Stimulated activated CD4-positive, alpha-beta T cell treated with anti-CD3 and anti-CD28 coated beads, Interleukin-1b, Interleukin-23, amount 100 ng/mL, for 4 hours (primary cell): Measurements from ENCODE around the gene KRT15.

ENCODE experiments used
- DNase-seq, 2 donors: peaks; one replicate each; pipeline ENCODE4 v3.0.0-alpha.2; 2020; ENCODE audit warnings: low read depth in 2 of 2

Gene KRT15

GRCh38 chr17:41524261-41524660 lies 5.6 kb upstream of the KRT15 start:
- DNase-seq = no peak

- no peak for DNase-seq
Measured at GRCh38 chr17:41523787-41524186, 5.1 kb upstream of the KRT15 start.

DNA sequence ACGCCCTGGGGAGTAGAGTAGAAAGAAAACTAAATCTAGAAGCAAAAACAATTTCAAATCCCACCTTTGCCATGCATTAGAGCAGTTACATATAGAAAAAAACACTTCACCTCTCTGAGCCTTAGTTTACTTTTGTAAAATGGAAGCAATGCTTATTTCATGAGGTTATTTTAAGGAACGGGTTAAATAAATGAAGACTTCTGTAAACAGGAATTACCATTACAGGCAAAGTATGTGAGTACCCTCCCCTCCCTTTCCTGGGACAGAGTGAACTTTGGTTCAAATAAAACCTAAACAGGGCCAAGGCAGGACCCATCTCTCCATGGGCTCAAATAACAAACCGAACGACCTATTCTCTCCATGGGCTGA lies 4.5 kb upstream of the KRT15 start:
- no peak for DNase-seq

DNA sequence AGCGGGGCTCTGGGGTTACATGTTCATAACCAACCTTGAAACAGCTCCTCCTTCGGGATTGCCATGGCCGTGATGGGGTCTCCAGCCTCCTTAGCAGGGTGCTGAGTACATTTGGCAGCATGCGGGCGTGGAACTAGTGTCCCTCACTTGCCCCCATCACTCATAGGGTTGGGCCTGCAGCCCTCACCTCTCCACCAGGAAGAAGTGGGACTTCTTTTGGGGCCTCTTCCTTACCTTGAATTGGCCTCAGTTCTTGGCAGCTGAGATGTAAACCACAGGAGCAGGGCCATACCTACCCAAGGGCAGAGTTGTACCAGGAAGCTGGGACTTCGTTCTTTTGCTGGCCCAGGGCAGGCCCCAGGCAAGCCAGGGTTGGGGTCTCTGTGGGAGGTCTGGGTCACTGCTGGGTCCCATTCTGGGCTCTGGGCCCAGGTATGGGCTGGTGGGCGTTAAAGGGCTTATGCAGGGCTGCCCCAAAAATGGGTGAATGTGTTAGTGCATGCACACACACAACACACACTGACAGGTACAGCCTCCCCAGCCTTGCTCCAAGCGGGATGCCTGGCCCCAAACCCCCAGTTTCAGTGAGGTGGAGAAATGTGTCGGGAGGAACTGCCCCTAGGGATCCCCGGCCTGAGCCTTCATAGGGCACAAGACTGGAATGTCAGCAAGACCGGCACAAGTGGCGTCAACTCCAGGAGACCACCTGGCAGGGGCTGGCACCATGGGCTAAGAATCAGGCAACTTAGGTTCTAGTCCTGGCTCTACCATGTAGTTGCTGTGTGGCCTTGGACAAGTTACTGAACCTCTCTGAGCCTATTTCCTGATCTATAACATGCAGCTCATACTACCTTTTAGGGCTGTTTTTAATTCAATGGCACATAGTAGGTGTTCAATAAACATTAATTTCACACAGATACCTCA lies 3.9 kb upstream of the KRT15 start:
- DNase-seq = no peak

DNA sequence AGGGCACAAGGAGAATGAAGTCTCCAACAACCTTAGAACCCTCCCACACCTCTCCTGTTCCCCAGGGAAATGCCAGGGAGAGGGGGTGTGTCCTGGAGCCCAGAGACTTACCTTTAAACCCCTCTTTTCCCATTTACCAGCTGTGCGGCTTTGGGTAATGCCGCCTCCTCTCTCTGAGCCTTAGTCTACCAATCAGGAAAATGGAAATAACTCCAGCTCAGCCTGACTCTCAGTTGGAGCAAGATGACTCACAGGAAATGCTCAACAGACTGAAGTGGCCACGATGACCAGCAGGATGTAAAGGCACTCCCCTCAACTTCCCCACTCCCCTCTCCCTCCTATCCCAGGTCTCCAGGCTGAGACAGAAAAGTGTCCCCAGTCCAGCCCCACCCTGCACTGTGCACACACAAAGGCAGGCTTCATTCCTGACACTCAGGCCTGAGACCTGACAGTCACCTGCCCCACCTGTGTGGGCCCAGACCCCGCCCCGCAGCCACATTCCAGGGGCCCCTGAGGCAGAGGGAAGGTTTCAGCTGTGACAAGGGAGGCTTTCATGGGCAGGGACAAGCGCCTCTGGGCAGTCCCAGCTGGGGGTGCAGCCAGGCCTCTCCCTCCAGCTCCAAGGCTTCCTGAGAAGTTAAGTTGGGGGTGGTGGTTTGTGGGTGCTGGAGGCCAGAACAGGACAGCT lies 3.0 kb upstream of the KRT15 start:
- no peak for DNase-seq

DNA sequence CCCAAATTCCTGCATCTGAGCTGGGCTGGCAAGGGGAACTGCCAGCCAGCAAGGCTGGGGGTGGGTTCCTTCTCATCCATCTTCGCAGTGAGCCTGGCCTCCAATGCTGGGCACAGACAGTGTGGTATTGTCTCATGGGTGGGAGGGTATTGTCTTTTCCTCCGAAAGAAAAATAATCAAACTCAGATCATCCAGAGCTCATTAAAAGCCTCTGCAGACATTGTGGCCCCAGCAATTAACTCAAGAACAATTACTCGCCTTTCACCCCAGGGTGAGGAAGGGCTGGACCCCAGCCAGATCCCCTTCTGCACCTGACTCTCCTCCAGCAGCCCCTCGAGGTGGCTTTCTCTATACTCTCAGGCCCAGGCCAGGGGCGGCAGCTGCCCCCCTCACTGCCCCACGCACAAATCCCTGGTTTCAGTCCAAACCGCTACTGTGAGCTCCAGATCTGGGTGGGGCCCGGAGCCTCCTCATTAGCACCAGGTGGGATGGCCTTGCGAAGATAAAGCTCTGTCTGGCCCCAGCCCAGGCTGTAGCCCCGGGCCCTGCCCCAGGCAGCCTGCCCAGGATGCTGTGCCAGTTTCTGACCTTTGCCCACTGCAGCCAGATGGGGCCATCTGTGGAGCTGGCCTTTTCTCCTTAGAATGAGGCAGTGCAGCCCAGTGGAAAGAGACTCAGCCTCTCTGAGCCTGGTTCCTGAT lies 2.3 kb upstream of the KRT15 start:
- no peak for DNase-seq

GRCh38 chr17:41519501-41520224 lies 973 bp upstream of the KRT15 start:
- DNase-seq = no peak

DNA sequence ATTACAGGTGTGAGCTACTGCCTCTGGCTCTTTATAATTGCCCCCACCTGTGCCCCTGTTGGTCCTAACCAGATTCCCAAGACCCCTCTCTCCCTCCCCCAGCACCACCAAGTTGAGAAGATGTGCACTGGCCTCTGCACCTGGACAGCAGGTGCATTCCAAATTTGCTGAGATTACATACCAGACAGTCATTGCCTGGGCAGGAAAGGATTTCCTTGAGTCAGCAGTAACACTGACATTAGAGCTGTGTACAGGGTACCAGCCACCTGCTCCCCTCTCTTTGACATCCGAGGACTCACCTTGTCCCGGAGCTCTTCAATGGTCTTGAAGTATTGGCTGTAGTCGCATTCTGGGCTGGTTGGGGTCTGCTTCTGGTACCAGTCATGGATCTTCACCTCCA lies 659 bp downstream of the KRT15 start:
- DNase-seq = no peak

DNA sequence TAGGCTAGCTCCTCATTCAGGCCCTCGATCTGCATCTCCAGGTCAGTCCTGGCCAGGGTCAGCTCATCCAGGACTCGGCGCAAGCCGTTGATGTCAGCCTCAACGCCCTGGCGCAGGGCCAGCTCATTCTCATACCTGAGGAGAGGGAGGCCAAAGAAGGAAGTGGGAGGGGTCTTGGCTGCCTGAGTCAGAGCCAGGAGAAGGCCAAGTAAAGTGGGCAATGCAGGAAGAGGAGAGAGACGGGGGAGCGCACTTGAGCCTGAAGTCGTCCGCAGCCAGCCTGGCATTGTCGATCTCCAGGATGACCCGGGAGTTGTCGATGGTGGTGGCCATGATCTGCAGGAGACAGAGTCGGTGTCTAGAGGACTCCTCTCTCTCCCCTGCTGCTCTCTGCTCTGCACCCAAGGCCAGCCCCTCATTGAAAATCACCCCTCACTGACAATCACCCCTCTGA lies 1.8 kb downstream of the KRT15 start:
- no peak for DNase-seq

GRCh38 chr17:41516147-41516829 lies 2.4 kb downstream of the KRT15 start:
- DNase-seq = no peak

GRCh38 chr17:41513168-41513547 lies 5.5 kb downstream of the KRT15 start:
- DNase-seq = no peak

DNA sequence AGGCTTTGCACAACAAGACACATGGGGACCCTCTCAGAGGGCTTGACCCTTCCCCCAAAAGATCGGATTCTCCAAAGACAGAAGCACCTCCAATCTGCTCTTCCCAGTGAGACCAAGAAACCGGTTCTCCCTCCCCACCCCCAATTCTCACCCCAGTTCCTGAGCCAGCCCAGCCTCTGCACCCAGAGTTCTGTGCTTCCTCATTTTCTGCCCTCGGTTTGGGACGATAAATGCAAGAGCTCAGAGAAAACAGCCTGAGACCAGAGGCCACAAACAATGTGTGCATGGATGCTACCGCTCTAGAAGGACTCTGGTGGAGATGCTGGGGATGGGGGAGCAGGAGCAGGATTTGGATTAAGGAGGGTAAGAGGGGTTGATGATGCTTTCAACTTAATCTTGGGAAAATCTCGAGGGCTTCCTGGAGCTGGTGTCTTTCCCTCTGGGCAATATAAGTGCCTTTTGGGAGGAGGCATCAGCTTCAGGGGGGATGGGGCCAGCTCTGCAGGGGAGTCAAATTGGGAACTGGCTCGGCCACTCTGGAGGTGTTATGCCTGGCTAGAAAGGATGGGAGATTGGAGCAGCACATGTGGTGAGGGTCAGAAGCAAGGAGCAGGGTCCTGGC lies 6.0 kb downstream of the KRT15 start:
- DNase-seq = no peak

DNA sequence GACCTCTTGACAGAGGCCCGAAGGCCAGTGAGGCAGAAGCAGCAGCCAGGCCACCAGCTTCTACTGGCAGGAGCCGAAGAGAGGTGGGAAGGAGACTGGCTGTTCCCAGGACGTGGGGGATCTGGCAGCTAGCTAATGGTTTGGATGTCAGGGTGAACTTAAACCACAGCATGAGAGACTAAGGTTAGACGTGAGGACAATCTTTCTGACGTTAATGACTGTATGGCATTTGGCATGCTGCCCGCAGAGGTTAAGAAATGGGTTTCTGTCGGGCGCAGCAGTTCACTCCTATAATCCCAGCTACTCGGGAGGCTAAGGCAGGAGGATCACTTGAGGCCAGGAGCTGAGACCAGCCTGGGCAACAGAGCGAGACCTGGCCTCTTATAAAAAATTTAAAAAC lies 7.0 kb downstream of the KRT15 start:
- DNase-seq = no peak

GRCh38 chr17:41511116-41511515 lies 7.6 kb downstream of the KRT15 start:
- no peak for DNase-seq

DNA sequence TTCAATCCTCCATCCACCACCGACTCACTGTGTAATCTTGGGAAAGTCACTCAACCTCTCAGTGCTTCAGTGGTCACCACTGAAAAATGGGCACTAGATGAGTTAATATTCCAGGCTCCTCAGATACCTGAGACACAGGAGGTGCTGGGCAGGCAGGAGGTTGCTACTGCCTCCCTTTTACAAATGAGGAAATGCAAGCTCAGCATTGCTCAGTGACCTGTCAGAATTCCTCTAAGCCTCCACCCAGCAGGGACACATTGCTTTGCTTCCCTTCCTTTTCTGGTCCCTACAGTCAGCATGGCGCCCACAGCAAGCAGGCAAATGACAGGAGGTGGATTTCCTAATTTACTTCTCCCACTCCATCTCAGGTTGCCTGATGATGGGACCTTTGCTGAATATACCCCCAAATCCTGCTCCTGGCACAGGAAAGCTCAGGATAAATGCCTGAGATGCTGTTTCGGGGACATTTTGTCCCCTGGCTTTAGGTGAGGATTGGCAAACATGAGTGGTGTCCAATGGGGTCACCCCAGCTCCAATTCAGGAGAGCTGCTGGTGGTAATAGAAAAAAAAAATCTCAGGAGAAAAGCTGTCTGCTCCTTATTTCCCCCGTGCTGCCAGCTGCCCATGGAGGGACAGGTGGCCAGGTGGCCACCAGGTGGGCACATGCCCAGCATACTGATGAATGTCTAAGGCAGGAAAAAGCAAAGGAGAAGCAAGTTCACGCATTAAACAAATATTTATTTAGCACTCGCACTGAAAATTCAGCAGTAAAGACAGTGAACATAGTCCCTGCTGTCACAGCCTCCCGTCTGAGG lies 8.2 kb downstream of the KRT15 start:
- no peak for DNase-seq

DNA sequence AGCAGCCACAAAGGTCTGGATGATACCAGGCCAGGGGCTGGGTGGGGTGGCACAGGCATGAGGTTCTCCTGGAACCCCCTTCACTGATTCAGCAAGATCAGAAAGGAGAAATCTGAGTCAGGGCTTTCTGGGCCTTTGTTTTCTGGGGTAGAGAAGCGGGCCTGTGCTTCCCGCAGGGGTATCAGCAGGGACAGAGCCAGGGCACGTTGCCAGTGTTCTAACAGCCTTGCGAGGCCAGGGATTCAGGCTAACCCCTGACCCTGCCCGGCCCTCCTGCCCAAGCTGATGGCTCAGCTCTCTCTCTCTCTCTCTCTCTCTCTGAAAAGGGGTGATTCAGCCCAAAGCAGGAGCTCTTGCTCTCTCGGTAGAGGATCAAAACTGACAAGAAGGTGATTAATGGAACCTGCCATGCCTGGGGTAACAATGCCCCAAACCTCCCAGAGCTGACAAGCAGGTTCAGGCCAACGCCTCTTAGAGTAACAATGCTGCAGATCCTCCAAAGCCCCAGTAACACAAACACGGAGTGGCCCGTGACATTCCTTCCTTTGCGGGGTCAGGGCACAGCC lies 11.3 kb downstream of the KRT15 start:
- no peak for DNase-seq

DNA sequence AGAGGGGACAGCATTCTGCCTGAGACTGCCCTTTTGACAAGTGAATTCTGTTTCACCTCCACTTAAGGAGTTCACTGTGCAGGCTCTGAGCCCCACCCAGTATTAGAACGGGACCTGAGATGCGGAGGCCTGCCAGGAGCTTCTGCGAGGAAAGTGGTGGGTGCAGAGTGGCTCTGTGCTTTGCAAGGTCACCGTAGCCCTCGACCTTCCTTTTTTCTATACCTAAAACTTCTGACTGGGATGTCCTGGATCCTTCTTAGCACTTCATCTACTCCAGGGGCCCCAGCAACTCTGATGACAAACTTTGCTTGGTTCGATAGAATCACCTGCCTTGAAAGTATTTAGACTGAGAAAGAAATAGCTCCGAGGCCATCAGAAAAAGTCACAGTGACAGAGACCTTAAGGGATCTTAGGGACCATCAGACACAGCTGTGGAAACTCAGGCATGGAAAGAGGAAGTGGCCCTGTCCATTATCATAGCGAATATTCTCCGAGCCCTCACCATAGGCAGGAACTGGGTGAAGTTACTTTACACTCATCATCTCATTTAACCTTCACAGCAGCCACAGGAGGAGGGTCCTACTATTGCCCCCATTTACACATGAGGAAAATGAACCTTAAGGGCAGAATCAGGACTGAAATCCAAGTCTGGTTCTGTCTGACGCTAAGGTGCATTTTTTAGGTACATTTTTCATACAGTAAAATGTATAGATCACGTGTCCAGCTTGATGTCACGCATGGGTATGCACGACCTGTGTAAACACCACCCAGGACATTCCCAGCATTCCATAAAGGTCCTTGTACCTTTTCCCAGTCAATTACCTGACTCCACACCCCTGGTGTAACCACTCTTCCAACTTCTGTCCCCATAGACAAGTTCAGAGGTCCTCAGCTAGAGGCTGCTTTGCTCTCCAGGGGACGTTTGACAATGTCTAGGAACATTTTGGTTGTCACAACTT lies 12.6 kb downstream of the KRT15 start:
- no peak for DNase-seq

GRCh38 chr17:41505007-41505808 lies 13.5 kb downstream of the KRT15 start, which contains the start of gene KRT13:
Gene KRT13, minus strand, starts transcription at chr17:41505612. Its CDS starts 62 bp downstream, at chr17:41505550.
- DNase-seq = no peak
